Measurements from ENCODE around the gene IZUMO2. TPM values are rescaled to one million over a fixed set of nuclear protein-coding genes. Genes with fewer than 3 reads are reported as not detected.

IZUMO2 gene
- total RNA-seq (not detected in 2 replicates), polyA plus RNA-seq (not detected in 2 replicates)

DNA sequence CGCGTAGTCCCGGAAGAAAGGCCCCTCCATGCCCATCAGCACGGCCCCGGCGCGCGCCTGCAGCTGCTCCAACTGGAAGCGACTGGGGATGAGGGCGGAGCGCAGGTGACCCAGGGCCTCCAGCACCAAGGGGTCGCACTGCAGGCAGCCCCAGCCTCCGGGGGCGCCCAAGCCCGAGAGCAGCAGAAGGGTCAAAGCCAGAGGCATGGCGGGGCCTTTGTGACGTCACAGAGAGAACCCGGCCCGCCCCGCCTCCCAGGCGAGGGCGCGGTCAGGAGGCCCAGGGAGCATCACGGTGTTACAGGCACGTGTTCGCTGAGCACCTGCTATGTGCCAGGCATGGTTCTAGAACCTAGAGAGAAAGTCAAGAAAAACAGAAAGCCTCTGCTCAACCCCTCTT, at the start of gene IZUMO2:
TSS of gene IZUMO2 (minus strand) at position 294 of the 400 bp plus-strand sequence. CDS start at position 207, 87 bp downstream.
- no peaks in the 10 kb centered on the region for H3K4me1 ChIP-seq (ENCODE audit: low read depth)
- no peaks in the 10 kb centered on the region for H3K9me3 ChIP-seq (ENCODE audit: low read depth)
- TF ChIP-seq CTCF (IDR thresholded peaks at IDR 0.05; ENCODE audit: low read depth, low read length): no peak
- H3K36me3 ChIP-seq: no peaks in the 10 kb centered on the region
- no peak within 1 kb of the TSS for H3K4me3 ChIP-seq
- H3K27ac ChIP-seq: no peak within 1 kb of the TSS
- no peaks in the 10 kb centered on the region for H3K27me3 ChIP-seq
- DNase-seq (ENCODE audit: low read depth in 1 of 2, low spot score in 1 of 2): no peak

DNA sequence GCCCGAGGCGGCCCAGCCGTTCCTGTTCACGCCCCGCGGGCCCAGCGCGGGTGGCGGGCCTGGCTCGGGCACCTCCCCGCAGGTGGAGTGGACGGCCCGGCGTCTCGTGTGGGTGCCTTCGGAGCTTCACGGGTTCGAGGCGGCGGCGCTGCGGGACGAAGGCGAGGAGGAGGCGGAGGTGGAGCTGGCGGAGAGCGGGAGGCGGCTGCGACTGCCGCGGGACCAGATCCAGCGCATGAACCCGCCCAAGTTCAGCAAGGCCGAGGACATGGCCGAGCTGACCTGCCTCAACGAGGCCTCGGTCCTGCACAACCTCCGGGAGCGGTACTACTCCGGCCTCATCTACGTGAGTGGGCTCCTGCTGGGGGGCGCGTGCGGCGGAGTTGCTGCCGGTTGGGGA, 47.3 kb upstream of the IZUMO2 start:
- DNase-seq (ENCODE audit: low read depth in 1 of 2, low spot score in 1 of 2): no peak
- no peaks in the 10 kb centered on the region for H3K9me3 ChIP-seq (ENCODE audit: low read depth)
- TF ChIP-seq CTCF (IDR thresholded peaks at IDR 0.05; ENCODE audit: low read depth, low read length): no peak
- H3K4me3 ChIP-seq: no peak overlapping the region
- H3K27ac ChIP-seq: no peak overlapping the region
- H3K36me3 ChIP-seq: no peaks in the 10 kb centered on the region
- no peaks in the 10 kb centered on the region for H3K4me1 ChIP-seq (ENCODE audit: low read depth)
- H3K27me3 ChIP-seq: peaks cover under 1% of the 10 kb centered on the region

DNA sequence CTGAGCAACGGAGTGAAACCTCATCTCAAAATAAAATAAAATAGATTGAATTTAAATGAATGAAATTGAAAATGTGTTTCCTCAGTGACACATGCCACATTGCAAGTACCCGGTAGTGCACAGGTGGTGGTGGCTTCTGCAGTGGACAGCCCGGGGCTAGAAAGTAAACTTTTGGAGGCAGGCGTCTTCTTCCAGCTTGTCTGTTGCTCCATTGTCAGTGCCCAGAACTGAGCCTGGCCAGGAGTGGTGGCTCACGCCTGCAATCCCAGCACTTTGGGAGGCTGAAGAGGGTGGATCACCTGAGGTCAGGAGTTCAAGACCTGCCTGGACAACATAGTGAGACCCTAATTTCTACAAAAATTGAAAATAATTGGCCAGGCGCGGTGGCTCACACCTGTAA, 46.0 kb upstream of the IZUMO2 start:
- H3K4me3 ChIP-seq: no peak overlapping the region
- H3K36me3 ChIP-seq: no peaks in the 10 kb centered on the region
- no peak for TF ChIP-seq CTCF (IDR thresholded peaks at IDR 0.05; ENCODE audit: low read depth, low read length)
- H3K27me3 ChIP-seq: peaks cover 9% of the 10 kb centered on the region
- H3K9me3 ChIP-seq (ENCODE audit: low read depth): no peaks in the 10 kb centered on the region
- no peaks in the 10 kb centered on the region for H3K4me1 ChIP-seq (ENCODE audit: low read depth)
- no peak overlapping the region for H3K27ac ChIP-seq
- DNase-seq (ENCODE audit: low read depth in 1 of 2, low spot score in 1 of 2): no peak

- Histone ChIP-seq H3K4me1 (ENCODE audit: low read depth) (no peaks in the 10 kb centered on the region), H3K27ac (no peak overlapping the region), H3K36me3 (no peaks in the 10 kb centered on the region), H3K27me3 (peaks cover 17% of the 10 kb centered on the region), H3K4me3 (no peak overlapping the region), H3K9me3 (ENCODE audit: low read depth) (no peaks in the 10 kb centered on the region)
- DNase-seq (ENCODE audit: low read depth in 1 of 2, low spot score in 1 of 2): no peak
- no peak for TF ChIP-seq CTCF (IDR thresholded peaks at IDR 0.05; ENCODE audit: low read depth, low read length)
Observed at GRCh38 chr19:50207730-50208129, 44.6 kb upstream of the IZUMO2 start.

DNA sequence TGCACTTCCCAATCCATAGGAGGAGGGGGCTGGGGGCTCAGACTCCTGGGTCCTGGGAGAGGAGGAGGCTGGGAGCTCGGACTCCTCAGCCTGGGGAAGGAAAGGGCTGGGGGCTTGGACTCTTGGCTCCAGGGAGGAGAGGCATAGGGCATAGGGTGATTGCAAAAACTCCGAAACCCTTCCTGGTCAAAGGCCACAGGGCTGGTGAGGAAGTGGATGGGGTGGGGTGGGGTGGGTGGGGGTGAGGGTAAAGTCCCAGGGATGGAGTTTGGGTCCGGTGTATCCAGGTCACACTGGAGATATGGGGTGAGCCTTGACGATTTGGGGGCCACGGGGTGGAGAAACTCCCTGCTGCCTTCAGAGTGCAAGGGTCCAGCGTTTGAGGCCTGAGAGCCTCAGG, 43.1 kb upstream of the IZUMO2 start:
- Histone ChIP-seq H3K27me3 (peaks cover 28% of the 10 kb centered on the region), H3K9me3 (ENCODE audit: low read depth) (no peaks in the 10 kb centered on the region), H3K36me3 (no peaks in the 10 kb centered on the region), H3K4me1 (ENCODE audit: low read depth) (no peaks in the 10 kb centered on the region), H3K27ac (no peak overlapping the region), H3K4me3 (no peak overlapping the region)
- no peak for TF ChIP-seq CTCF (IDR thresholded peaks at IDR 0.05; ENCODE audit: low read depth, low read length)
- DNase-seq (ENCODE audit: low read depth in 1 of 2, low spot score in 1 of 2): no peak

GRCh38 chr19:50205681-50206138, 42.6 kb upstream of the IZUMO2 start:
- DNase-seq (ENCODE audit: low read depth in 1 of 2, low spot score in 1 of 2): no peak
- Histone ChIP-seq H3K27me3 (peaks cover 33% of the 10 kb centered on the region), H3K4me1 (ENCODE audit: low read depth) (no peaks in the 10 kb centered on the region), H3K27ac (no peak overlapping the region), H3K9me3 (ENCODE audit: low read depth) (no peaks in the 10 kb centered on the region), H3K36me3 (no peaks in the 10 kb centered on the region), H3K4me3 (no peak overlapping the region)
- no peak for TF ChIP-seq CTCF (IDR thresholded peaks at IDR 0.05; ENCODE audit: low read depth, low read length)
